ENCODE results near the gene SMCO1. TPM values are rescaled to one million over a fixed set of nuclear protein-coding genes. Genes with fewer than 3 reads are reported as not detected.
"Not testable (repeated sequence)": the region's sequence is repeated elsewhere in the genome, so short reads cannot be mapped to it uniquely, and the experiment has no call there.

Gene SMCO1
- polyA plus RNA-seq, 4 donors, result not detected

DNA sequence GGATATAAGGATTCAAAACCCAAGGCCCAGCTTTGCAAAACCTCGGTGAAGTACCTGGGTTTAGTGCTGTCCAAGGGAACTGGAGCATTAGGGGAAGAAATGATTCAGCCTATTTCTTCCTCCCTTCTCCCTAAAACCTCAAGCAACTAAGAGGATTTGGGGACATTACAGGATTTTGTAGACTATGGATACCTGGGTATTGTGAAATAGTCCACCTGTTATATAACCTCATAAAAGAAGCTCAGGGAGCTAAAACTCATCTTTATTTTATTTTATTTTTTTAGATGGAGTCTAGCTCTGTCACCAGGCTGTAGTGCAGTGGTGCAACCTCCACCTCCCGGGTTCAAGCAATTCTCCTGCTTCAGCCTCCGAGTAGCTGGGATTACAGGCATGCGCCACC, 8.7 kb upstream of the SMCO1 start:
- DNase-seq (ENCODE audit: low read depth in 4 of 4, low spot score in 2 of 4), result no peak

DNA sequence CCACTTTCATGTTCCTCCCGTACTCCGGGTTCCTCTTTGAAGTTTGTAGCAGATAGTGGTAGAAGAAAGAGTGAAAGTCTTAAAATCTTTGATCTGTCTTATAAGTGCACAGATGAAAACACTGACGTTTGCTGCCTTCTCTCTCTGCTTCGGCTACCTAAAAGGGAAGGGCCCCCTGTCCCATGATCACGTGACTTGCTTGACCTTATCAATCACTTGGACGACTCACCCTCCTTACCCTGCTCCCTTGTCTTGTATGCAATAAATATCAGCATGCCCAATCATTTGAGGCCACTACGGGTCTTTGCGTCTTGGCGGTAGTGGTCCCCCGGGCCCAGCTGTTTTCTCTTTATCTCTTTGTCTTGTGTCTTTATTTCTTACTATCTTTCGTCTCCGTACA, 6.1 kb upstream of the SMCO1 start:
- not testable (repeated sequence) for DNase-seq (ENCODE audit: low read depth in 4 of 4, low spot score in 2 of 4)

DNA sequence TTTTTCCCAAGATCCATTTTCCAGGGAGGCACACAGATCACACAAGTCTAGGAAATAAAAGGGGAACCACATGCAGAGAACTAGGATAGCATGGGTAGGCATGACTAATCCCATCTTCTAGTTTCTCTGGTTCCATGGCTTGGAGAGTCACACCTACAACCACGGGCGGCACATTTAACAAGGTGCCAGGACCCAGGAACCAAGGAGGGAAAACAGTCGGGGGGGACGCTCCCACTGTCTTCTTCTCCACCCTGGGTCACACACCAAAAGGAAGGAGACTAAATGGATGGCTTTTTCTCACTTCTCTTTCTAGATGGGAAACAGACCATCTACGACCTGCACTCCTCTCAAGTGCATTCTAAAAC, 4.6 kb upstream of the SMCO1 start:
- no peak for DNase-seq (ENCODE audit: low read depth in 4 of 4, low spot score in 2 of 4)

DNA sequence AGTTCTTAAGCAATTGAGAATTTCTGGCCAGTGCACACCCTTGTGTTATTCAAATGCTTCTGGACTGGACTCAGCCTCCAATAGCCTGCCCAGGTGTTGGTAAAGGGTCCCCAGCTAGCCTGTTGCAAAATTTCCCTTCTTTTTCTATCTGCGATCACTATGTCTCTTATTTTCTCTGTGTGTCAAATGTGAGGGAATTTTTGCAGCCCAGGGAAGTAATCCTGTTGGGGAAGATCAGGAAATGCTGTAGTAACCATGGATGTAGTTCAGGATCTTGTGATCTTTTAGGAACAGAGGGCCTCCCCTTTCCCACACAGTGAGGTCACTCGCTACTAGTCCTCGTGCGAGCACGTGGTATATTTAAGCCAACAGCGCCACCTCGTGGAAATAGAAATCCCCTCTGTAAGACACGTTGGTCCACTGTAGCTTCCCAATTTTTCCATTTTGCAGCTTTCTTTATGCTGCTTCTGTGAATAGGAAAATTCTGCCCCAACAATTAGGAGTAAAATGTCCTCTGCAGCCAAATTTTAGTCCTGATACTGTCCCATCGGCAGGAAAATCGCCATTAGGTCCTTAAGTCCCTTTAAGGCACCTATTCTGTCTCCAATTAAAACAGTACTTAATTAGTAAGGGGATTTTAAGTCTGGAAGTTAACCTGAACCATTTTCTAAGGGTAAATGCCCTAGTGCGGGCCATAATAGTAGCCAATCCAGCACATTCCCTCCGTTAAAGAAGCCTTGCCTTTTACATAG, 4.0 kb upstream of the SMCO1 start:
- DNase-seq (ENCODE audit: low read depth in 4 of 4, low spot score in 2 of 4), result no peak

DNA sequence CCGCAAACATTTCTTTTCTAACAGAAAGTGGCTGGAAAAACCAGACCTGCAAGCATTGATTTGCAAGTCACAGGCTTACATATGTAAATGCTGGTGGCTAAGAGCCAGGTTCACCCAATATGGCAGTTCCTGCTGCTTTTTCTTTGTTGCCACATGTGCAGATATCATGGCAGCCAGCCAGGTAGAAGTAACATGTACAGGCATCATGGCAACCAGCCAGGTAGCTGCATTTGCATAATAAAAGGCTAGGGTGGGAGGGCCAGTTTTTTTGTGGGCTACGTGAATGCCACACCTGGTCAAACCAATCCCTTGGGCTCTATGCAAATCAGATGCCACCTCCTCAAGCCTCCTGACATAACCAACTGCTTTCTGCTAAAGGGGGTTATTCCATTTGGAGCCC, 2.8 kb upstream of the SMCO1 start:
- DNase-seq (ENCODE audit: low read depth in 4 of 4, low spot score in 2 of 4), result no peak

DNA sequence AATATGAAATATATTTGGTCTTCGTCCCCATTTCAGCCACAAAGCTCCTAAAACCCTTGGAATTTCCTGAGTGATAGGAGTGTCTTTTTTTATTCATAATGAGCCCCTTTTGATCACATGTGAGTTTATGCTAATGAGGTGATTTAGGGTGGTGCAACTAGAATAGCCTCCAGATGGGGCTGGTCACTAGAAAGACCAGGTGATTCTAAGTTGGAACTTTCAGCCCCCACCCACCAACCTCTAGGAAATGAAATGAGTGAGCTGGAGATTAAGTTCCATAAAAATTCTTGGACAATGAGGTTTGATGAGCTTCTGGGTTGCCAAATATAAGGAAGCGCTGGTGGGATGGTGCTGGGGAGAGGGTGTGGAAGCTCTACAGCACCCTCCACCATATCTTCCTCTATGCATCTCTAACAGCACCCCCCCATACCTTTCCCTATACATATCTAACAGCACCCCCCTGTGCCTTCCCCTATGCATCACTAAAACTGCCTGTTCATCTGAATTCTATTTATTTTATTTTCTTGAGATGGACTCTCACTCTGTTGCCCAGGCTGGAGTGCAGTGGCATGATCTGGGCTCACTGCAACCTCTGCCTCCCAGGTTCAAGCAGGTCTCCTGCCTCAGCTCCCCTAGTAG, 2.1 kb upstream of the SMCO1 start:
- no peak for DNase-seq (ENCODE audit: low read depth in 4 of 4, low spot score in 2 of 4)

DNA sequence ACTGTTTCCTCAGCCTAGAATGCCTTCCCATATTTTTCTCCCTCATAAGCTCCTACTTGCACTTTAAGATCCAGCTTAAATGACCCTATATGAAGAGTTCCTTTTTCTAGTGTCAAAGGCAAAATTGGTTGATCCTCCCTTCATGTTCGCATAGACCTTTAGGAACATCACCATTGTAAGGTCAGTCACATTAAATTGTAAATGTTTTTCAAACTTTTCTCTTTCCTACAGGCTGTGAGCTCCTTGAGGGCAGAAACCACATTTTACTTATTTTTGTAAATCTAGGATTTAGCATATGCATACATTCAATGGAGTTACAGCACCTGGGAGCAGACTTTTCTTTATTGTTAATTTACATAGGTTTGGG, 813 bp downstream of the SMCO1 start:
- no peak for DNase-seq (ENCODE audit: low read depth in 4 of 4, low spot score in 2 of 4)

DNA sequence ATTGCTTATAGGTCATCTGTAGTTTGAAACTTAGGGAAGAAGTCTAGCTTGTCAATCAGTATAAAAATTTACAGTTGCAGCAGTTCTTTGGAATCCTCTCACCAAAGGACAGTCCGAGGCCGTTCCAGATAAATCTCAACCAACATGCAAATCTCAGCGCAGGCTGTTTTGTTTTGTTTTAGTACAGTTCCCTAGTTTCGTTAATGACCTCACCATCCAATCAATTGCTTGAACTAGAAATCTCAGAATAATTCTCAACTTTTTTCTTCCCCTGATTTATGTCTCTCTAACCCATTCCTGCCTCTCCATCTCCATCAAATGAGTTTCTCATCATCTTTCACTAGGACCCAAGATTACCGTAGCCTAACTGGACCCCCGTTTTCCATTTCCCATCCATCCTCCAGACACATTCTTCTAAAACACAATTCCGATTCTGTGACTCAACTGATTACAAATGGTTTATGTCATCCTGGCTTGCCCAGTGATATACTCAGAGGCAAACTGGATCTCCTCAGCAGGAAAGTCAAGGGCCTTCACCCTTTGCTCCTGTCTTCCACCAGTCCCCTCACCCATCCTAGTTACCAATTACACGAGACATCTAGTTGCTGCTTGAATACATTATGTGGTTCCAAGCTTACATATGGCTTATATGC, 1.3 kb downstream of the SMCO1 start:
- no peak for DNase-seq (ENCODE audit: low read depth in 4 of 4, low spot score in 2 of 4)

DNA sequence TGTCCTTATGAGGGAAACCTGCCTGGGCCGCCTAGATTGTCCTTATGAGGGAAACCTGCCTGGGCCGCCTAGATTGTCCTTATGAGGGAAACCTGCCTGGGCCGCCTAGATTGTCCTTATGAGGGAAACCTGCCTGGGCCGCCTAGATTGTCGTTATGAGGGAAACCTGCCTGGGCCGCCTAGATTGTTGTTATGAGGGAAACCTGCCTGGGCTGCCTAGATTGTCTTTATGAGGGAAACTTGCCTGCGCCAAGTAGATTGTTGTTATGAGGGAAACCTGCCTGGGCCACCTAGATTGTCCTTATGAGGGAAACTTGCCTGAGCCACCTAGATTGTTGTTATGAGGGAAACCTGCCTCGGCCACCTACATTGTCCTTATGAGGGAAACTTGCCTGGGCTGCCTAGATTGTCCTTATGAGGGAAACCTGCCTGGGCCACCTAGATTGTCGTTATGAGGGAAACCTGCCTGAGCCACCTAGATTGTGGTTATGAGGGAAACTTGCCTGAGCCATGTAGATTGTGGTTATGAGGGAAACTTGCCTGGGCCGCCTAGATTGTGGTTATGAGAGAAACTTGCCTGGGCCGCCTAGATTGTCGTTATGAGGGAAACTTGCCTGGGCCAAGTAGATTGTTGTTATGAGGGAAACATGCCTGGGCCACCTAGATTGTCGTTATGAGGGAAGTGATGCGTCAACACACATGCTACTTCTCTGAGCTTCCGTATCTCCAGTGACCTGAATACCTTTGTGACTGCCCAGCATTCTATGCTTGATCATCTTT, 3.3 kb downstream of the SMCO1 start:
- not testable (repeated sequence) for DNase-seq (ENCODE audit: low read depth in 4 of 4, low spot score in 2 of 4)

DNA sequence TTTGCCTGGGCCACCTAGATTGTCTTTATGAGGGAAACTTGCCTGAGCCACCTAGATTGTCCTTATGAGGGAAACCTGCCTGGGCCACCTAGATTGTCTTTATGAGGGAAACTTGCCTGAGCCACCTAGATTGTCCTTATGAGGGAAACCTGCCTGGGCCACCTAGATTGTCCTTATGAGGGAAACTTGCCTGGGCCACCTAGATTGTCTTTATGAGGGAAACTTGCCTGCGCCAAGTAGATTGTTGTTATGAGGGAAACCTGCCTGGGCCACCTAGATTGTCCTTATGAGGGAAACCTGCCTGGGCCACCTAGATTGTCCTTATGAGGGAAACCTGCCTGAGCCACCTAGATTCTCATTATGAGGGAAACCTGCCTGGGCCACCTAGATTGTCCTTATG, 4.0 kb downstream of the SMCO1 start:
- not testable (repeated sequence) for DNase-seq (ENCODE audit: low read depth in 4 of 4, low spot score in 2 of 4)

DNA sequence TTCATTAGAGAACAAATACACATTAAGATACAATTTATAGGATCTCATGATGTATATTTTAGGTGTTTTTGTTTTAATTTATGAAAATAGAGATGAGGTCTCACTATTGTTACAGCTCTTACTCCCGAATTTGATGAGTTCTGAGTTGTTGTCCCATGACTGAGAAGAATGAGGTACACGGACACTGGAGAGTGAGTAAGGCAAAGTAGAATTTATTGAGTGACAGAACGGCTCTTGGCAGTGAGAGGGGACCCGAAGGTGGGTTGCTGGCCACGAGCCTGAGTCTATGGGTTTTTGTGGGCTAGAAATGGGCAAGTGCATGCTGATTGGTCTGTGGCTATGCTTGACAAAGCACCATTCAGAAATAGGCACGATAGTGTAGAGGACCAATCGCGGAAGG, 8.5 kb downstream of the SMCO1 start:
- DNase-seq (ENCODE audit: low read depth in 4 of 4, low spot score in 2 of 4), result no peak

DNA sequence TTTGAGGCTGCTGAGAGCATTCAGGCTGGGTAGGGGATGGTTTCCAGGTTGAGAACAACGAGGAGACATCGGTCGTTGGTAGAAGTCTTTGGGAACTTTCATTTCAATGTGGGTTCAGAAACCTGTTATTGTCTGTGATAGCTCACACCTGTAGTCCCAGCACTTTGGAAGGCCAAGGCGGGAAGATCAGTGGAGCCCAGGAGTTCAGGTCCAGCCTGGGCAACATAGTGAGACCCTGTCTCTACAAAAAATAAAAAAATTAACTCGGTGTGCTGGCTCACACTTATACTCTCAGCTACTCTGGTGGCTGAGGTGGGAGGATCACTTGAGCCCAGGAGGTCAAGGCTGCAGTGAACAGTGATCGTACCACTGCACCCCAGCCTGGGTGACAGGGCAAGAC, 10.6 kb downstream of the SMCO1 start:
- DNase-seq (ENCODE audit: low read depth in 4 of 4, low spot score in 2 of 4), result no peak

DNA sequence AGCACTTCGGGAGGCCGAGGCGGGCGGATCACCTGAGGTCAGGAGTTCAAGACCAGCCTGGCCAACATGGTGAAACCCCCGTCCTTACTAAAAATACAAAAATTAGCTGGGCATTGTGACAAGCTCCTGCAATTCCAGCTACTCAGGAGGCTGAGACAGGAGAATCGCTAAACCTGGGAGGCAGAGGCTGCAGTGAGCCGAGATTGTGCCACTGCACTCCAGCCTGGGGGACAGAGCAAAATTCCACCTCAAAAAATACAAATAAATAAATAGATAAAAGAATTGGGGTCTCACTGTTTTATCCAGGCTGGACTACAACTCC, 11.1 kb downstream of the SMCO1 start:
- DNase-seq (ENCODE audit: low read depth in 4 of 4, low spot score in 2 of 4), result not testable (repeated sequence)

DNA sequence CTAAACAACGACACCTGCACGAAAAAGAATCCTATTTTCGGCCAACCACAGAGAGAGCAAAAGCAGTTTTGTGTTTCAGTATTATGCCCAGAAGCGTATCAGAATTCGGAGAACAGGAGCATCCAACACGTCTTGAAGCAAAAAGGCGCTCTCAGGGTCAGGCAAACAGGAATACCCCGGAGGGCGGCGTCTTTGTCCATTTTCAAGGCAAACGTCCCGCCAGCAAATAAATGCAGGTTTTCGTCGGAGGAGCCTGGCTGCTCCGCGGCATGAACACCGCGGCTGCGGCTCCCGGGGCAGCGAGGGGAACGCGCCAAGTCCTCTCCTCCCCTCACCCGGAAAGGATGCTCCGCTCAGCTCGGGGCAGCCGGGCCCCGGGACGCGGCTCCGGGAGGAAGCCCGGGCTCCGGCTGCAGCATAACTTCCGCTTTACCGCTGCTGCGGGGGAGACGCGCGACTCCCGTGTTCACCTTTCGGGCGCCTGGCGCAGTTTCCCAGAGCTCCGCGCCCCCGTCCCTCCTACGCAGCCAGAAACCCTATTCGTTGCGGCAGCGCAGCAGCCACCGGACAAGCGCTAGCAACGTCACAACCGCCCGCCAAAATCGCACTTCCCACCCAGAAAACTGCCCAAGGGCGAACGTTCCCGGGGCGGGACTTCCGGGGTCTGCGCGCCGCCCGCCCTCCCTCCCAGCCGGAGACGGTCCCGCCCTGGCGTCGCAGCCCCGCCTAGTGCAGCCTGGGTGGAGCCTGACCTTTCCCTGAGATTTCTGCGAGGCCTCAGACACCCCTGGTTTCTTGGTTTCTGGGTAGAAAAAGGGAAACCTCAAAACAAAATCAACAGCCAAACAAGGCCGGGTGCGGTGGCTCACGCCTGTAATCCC, 11.7 kb downstream of the SMCO1 start, which contains the start of gene RNF168:
RNF168 (minus strand) TSS at position 573 of the 881 bp plus-strand sequence. CDS start 595 bp downstream, outside the sequence.
- peak; percentile 78 to 92 (median 92) for DNase-seq (ENCODE audit: low read depth in 4 of 4, low spot score in 2 of 4)

DNA sequence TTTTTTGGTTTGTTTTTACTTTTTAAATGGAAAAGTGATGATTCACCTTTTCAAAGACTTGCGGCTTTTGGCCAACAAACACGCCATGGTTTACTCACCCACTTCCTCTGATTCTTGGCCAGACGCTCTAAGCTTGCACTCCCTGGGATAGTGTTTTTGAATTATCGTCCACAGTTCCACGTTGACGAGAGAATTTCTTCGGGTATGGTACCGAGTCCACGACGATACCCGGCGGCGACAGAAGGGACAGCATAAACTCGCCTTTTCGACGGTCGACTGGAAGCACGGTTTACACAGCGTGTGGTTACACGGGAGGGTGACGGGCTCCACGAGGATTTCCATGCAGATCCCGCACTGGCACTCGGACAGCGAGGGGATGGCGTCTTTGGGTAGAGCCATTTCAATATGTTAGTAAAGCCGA, 12.4 kb downstream of the SMCO1 start:
- DNase-seq (ENCODE audit: low read depth in 4 of 4, low spot score in 2 of 4), result peak in 3 of 4 donors; percentile 26 to 52 (median 37)

DNA sequence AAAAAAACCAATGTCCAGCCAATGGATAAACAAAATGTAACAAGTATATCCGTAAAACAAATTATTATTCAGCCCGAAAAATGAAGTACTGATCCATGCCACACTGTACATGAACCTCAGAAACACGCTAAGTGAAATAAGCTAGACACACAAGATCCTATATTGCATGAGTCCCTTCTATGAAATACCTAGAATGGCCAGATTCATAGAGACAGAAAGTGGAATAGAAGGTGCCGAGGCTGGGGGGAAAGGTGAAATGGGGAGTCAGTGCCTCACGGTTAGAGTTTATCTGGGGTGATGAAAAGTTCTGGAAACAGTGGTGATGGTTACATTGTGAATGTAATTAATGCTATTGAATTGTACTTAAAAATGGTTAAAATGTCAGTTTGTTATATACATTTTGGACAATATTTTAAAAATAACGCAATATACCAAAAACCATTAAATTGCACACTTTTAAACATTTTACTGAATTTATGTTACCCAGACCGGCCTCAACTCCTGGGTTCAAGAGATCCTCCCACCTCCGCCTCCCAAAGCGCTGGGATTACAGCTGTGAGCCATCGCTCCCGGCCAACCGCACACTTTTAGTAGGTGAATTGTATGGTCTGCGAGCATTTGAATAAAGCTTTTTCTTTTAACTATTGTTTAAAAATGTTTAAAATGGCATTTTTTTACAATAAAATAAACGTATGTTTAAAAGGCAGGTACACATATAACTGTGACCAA, 13.7 kb downstream of the SMCO1 start:
- DNase-seq (ENCODE audit: low read depth in 4 of 4, low spot score in 2 of 4), result no peak

DNA sequence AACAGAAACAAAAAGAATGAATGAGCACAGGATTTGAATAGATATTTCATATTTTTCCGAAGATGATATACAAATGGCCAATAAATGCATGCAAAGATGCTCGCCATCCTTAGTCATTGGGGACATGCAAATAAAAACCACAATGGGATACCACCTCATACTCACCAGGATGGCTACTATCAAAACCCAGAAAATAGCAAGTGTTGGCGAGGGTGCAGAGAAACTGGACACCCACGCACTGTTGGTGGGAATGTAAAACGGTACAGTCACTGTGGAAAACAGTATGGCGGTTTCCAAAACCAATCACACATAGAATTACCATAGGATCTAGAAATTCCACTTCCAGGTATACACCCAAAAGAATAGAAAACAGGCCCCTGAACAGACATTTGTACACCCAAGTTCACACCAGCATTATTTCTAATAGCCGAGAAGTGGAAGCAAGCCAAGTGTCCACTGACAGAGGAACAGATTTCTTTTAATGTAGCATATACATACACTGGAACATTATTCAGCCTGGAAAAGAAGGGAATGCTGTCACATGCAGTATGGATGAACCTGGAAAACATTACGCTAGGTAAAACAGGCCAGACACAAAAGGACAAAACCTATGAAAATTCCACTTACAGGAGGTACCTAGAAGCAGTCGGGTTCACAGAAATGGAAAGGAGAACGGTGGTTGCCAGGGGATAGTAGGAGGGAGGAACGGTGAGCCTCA, 15.2 kb downstream of the SMCO1 start:
- DNase-seq (ENCODE audit: low read depth in 4 of 4, low spot score in 2 of 4), result no peak

DNA sequence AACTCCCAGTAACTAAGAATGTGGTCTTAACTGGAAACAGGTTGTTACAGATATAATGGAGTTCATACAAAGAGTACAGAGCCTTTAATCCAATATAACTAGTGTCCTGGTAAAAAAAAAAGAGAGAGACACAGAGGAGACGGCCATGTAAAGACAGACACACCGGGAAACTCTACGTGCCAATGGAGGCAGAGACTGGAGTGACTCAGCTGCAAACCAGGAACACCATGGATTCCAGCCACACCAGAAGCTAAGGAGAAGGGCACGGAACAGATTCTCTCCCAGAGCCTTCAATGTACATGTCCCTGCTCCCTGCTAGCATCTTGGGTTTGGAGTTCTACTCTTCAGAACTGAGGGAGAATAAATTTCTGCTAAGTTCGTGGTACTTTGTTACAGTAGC, 16.1 kb downstream of the SMCO1 start:
- no peak for DNase-seq (ENCODE audit: low read depth in 4 of 4, low spot score in 2 of 4)

DNA sequence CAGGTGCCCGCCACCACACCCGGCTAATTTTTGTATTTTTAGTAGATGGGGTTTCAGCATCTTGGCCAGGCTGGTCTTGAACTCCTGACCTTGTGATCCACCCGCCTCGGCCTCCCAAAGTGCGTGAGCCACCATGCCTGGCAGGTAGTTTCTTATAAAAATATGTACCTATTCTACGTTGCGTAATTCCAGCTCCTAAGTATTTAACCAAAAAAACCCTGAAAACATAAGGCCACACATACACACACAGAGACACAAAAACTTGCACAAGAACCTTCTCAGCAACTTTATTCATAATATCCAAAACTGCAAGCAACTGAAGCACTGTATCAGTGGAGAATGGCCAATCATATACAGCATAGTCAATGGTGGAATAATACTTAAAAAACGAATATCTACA, 16.8 kb downstream of the SMCO1 start:
- no peak for DNase-seq (ENCODE audit: low read depth in 4 of 4, low spot score in 2 of 4)

Measured in left renal cortex interstitium (tissue), 4 donors.